Breast epithelium (tissue), 3 donors: Measurements from ENCODE around the gene GYS2.

Experiments
- CTCF ChIP-seq, 3 donors: fragments of 450-650 bp; IDR thresholded peaks; one replicate each; pipeline ENCODE4 v1.5.1; 2016 to 2017; ENCODE audit warnings: antibody characterized with exemption in 3 of 3, mild to moderate bottlenecking in 3 of 3, moderate library complexity in 3 of 3
- POLR2AphosphoS5 ChIP-seq, 3 donors: sonication (generic); formaldehyde crosslinking; IDR thresholded peaks; one replicate each; pipeline ENCODE4 v1.6.1; 2017; ENCODE audit warnings: antibody characterized with exemption in 3 of 3

GRCh38 chr12:21502164-21502496 lies 102.5 kb downstream of the GYS2 start:
- TF ChIP-seq POLR2AphosphoS5 (IDR thresholded peaks at IDR 0.05) (no peak), CTCF (IDR thresholded peaks at IDR 0.05) (no peak)
